K562 (cell line): ENCODE results near the gene SEC14L5. TPM values are rescaled to one million over a fixed set of nuclear protein-coding genes. Genes with fewer than 3 reads are reported as not detected.

Experiments
- ATAC-seq: fragments of 200-7000 bp; cut with Tn5 transposase; 3 replicates; pipeline ENCODE4 v1.9.1; 2020; ENCODE audit warnings: moderate library complexity
- BruUV-seq: library from RNA; stranded (reverse); fragments of 400-500 nt; replicated peaks from 2 replicates; lab custom pipeline; 2021; lab: Mats Ljungman, UMichigan
- CTCF ChIA-PET: fragments of 300-600 bp; formaldehyde crosslinking; extraction: SDS; loops from one replicate; lab custom pipeline; 2021; ENCODE audit warnings: low intra/inter-chr PET ratio; lab: Yijun Ruan, JAX
- POLR2A ChIA-PET: fragments of 300-600, 350-650 bp; sonication (Branson Sonifier 250); formaldehyde crosslinking; extraction: SDS; loops from one replicate; lab custom pipeline; 2021; ENCODE audit warnings: antibody characterized with exemption, inconsistent platforms; lab: Yijun Ruan, JAX
- DNase-seq, 4 experiments: peaks; one replicate each; pipeline versions ENCODE4 v3.0.0 to v3.0.0-alpha.2; 2011 to 2018; ENCODE audit warnings: low spot score in 3 of 4, mixed read lengths in 3 of 4; ENCODE audit errors: extremely low read depth in 1 of 4
- FAIRE-seq: peaks from 2 replicates; lab custom pipeline; 2011; peaks lifted over from hg19 to GRCh38; lab: Jason Lieb, UNC
- H2AFZ ChIP-seq: 2 replicates; pipeline ENCODE4 v1.6.0; 2011; ENCODE audit warnings: low read depth, low read length, control low read depth, inconsistent platforms
- H3K27ac ChIP-seq: fragments of 200-600 bp; 3 replicates; pipeline ENCODE4 v1.8.0; 2011; ENCODE audit warnings: low read depth, mild to moderate bottlenecking, control low read depth, inconsistent platforms, low read length, moderate library complexity, mixed read lengths; ENCODE audit errors: extremely low read depth
- H3K27me3 ChIP-seq, 2 experiments: fragments of 300-600 bp in 1 of 2; 2 replicates in 1 of 2; 3 replicates in 1 of 2; pipeline versions ENCODE4 v1.6.0 to v1.8.0; 2011; ENCODE audit warnings: inconsistent platforms in 2 of 2, low read length in 2 of 2, mild to moderate bottlenecking in 1 of 2, mixed read lengths in 1 of 2, moderate library complexity in 1 of 2; ENCODE audit not compliant: control insufficient read depth in 2 of 2, insufficient read depth in 2 of 2
- H3K36me3 ChIP-seq: fragments of 300-600 bp; 3 replicates; pipeline ENCODE4 v1.8.0; 2011; ENCODE audit warnings: mild to moderate bottlenecking, low read length, inconsistent platforms; ENCODE audit not compliant: control insufficient read depth, insufficient read depth
- H3K4me1 ChIP-seq, 2 experiments: fragments of 200-600 bp in 1 of 2; replicated peaks in 1 of 2; 2 replicates in 1 of 2; 3 replicates in 1 of 2; pipeline versions ENCODE4 v1.5.1 to v1.8.0; 2011; ENCODE audit warnings: inconsistent platforms in 2 of 2, low read length in 2 of 2, mild to moderate bottlenecking in 1 of 2, mixed read lengths in 1 of 2, moderate library complexity in 1 of 2; ENCODE audit not compliant: control insufficient read depth in 2 of 2, insufficient read depth in 2 of 2
- H3K4me2 ChIP-seq: 2 replicates; pipeline ENCODE4 v1.6.1; 2011; ENCODE audit warnings: low read length, control low read depth, inconsistent platforms, mixed read lengths; ENCODE audit not compliant: insufficient read depth
- H3K4me3 ChIP-seq: fragments of 200-600 bp; sonication (generic), shearing (Covaris generic); 2 replicates; pipeline ENCODE4 v1.5.1; 2016; ENCODE audit warnings: control low read depth, inconsistent platforms
- H3K79me2 ChIP-seq: fragments of 200-600 bp; 3 replicates; pipeline ENCODE4 v1.8.0; 2011; ENCODE audit warnings: low read length, inconsistent platforms; ENCODE audit not compliant: control insufficient read depth, insufficient read depth
- H3K9ac ChIP-seq, 2 experiments: 2 replicates each; pipeline versions ENCODE4 v1.6.0 to v1.6.1; 2011; ENCODE audit warnings: low read depth in 2 of 2, low read length in 2 of 2, control low read depth in 1 of 2, inconsistent platforms in 1 of 2, mild to moderate bottlenecking in 1 of 2, mixed read lengths in 1 of 2; ENCODE audit not compliant: insufficient read depth in 1 of 2
- H3K9me1 ChIP-seq: one replicate; pipeline ENCODE4 v1.6.0; 2011; ENCODE audit warnings: inconsistent platforms, mild to moderate bottlenecking, low read length, moderate library complexity; ENCODE audit not compliant: control insufficient read depth, insufficient read depth
- H3K9me3 ChIP-seq: replicated peaks from 2 replicates; pipeline ENCODE4 v1.5.1; 2011; ENCODE audit warnings: low read depth, low read length, inconsistent platforms; ENCODE audit not compliant: control insufficient read depth, insufficient read depth
- H4K20me1 ChIP-seq: replicated peaks from 2 replicates; pipeline ENCODE4 v1.6.1; 2011; ENCODE audit warnings: low read length, inconsistent platforms, mixed read lengths; ENCODE audit not compliant: control insufficient read depth, insufficient read depth
- CBX5 ChIP-seq: IDR thresholded peaks from 2 replicates; pipeline ENCODE4 v1.6.1; 2014; ENCODE audit warnings: low read depth, borderline replicate concordance
- CHD4 ChIP-seq: fragments of 200-600 bp; sonication (generic); IDR thresholded peaks from 3 replicates; pipeline ENCODE4 v1.6.1; 2012; ENCODE audit warnings: low read depth, mild to moderate bottlenecking, mixed read lengths, low read length, inconsistent platforms; ENCODE audit not compliant: insufficient read depth, insufficient replicate concordance, poor library complexity, severe bottlenecking
- ETV1 ChIP-seq: fragments of 450-650 bp; conservative IDR thresholded peaks from 2 replicates; pipeline ENCODE4 v1.6.1; 2016; ENCODE audit warnings: missing genetic modification characterization, control low read depth, low read depth, missing compliant biosample characterization
- HLTF ChIP-seq: fragments of 450-650 bp; IDR thresholded peaks from 2 replicates; pipeline ENCODE4 v1.6.1; 2016
- MTA1 ChIP-seq: fragments of 450-650 bp; IDR thresholded peaks from 2 replicates; pipeline ENCODE4 v1.6.1; 2017; ENCODE audit warnings: borderline replicate concordance
- PCBP2 ChIP-seq: fragments of 200-400 bp; formaldehyde crosslinking; IDR thresholded peaks from 2 replicates; pipeline ENCODE4 v1.6.1; 2018; ENCODE audit warnings: low read length, low read depth, mild to moderate bottlenecking, moderate library complexity; ENCODE audit not compliant: poor library complexity, severe bottlenecking
- PURB ChIP-seq: sonication (generic); formaldehyde crosslinking; IDR thresholded peaks from 2 replicates; pipeline ENCODE4 v1.9.0; 2021; ENCODE audit warnings: low read depth, mild to moderate bottlenecking, missing genetic modification reagents
- RUNX1 ChIP-seq: sonication (generic); IDR thresholded peaks from 2 replicates; pipeline ENCODE4 v1.6.1; 2016; ENCODE audit warnings: antibody characterized with exemption, low read depth
- SETDB1 ChIP-seq: IDR thresholded peaks from one replicate; pipeline ENCODE4 v1.6.1; 2012; ENCODE audit warnings: low read length, control low read depth, inconsistent platforms
- SOX6 ChIP-seq: fragments of 450-650 bp; IDR thresholded peaks from 2 replicates; pipeline ENCODE4 v1.6.1; 2014; ENCODE audit warnings: mild to moderate bottlenecking
- TAF9B ChIP-seq: fragments of 450-650 bp; IDR thresholded peaks from 2 replicates; pipeline ENCODE4 v1.6.1; 2018; ENCODE audit warnings: mild to moderate bottlenecking; ENCODE audit not compliant: partially characterized antibody
- ZNF316 ChIP-seq: fragments of 450-650 bp; IDR thresholded peaks from 2 replicates; pipeline ENCODE4 v1.6.1; 2016
- WGBS: fragments of 100-300 bp; shearing (Covaris generic); methylation state at CpG from one replicate; pipeline ENCODE4 v1.1.6; 2016; ENCODE audit warnings: low coverage, mixed read lengths; ENCODE audit not compliant: insufficient coverage; ENCODE audit errors: missing lambda C conversion rate; 5-methylcytosine and 5-hydroxymethylcytosine counted together
- in situ Hi-C: fragments of 300-500 bp; cut with MboI; formaldehyde crosslinking; loops from 4 replicates; pipeline ENCODE4 v1.15.0; 2018; ENCODE audit warnings: inconsistent platforms, mixed read lengths
- intact Hi-C: fragments of 100-400 bp; cut with micrococcal nuclease; formaldehyde crosslinking; loops from 2 replicates; pipeline ENCODE4 v1.14.2; 2022
- polyA plus RNA-seq, 8 experiments: library from polyadenylated mRNA; depleted of rRNA in 4 of 8; stranded (reverse) in 5 of 8; unstranded in 3 of 8; fragments of >200 nt; fragmentation: Nextera tagmentation in 2 of 8; fragmentation: Illumina TruSeq in 1 of 8; extraction: Ambion mirVana in 2 of 8; extraction: Trizol in 1 of 8; gene quantifications; 2 replicates each; pipeline versions ENCODE4 v1.2.1 to v1.2.3, GENCODE V29; 2011 to 2014; ENCODE audit warnings: inconsistent platforms in 1 of 8, missing spikeins in 1 of 8
- total RNA-seq, 7 experiments: library from RNA; depleted of rRNA in 6 of 7; stranded (reverse); fragments of >200 nt in 6 of 7; fragmentation: Illumina TruSeq in 2 of 7; extraction: Trizol in 2 of 7; gene quantifications; 2 replicates each; pipeline versions ENCODE4 v1.2.1 to v1.2.3, GENCODE V29; 2011 to 2021; ENCODE audit warnings: low replicate concordance in 1 of 7
- TF ChIP-seq, protein P1 (sequence below): fragments of 450-650 bp; IDR thresholded peaks from 2 replicates; pipeline ENCODE4 v1.6.1; 2014; ENCODE audit warnings: low read depth, mild to moderate bottlenecking, moderate library complexity, borderline replicate concordance

The SEC14L5 gene
- total and polyA plus RNA-seq, 9 of the 15 experiments (the other 6 are each of a cell fraction or from before 2014, with no cell fraction given), result 0.11 TPM; not detected in 8

- ChIA-PET POLR2A (interaction anchor here (0.5 kb wide), 1 partner anchor 92 kb away, joined by 3 read pairs; no protein-coding TSS in a partner anchor), CTCF (no interaction called here)
- Histone ChIP-seq H3K27ac (no peak overlapping the region), H3K36me3 (no peaks in the 10 kb centered on the region), H2AFZ (no peak overlapping the region), H3K27me3 (peaks cover 28 to 68% of the 10 kb centered on the region in 2 experiments; a peak in 4 of 5 replicates), H4K20me1 (peaks cover 4% of the 10 kb centered on the region; the same call in 1 of the 2 replicates), H3K4me3 (no peak overlapping the region), H3K9me1 (no peaks in the 10 kb centered on the region), H3K4me1 (peaks cover 0 to 7% of the 10 kb centered on the region in 2 experiments; a peak in 1 of 5 replicates), H3K4me2 (no peak overlapping the region), H3K9me3 (no peaks in the 10 kb centered on the region), H3K9ac (no peak overlapping the region), H3K79me2 (no peaks in the 10 kb centered on the region)
- WGBS, result 5% methylated on average over 22 of the region's 22 CpGs
- no peak for FAIRE-seq
- in situ Hi-C loops, result no loop called here
- BruUV-seq, result no TSS peak
- intact Hi-C loops, result no loop called here
- TF ChIP-seq CHD4 (no peak), SETDB1 (no peak), TAF9B (no peak), HLTF (no peak), SOX6 (no peak), PCBP2 (no peak), CBX5 (no peak), ETV1 (tag) (no peak), MTA1 (no peak), ZNF316 (no peak), RUNX1 (no peak), PURB (CRISPR knock-in tag) (no peak)
- TF ChIP-seq, protein P1, sequence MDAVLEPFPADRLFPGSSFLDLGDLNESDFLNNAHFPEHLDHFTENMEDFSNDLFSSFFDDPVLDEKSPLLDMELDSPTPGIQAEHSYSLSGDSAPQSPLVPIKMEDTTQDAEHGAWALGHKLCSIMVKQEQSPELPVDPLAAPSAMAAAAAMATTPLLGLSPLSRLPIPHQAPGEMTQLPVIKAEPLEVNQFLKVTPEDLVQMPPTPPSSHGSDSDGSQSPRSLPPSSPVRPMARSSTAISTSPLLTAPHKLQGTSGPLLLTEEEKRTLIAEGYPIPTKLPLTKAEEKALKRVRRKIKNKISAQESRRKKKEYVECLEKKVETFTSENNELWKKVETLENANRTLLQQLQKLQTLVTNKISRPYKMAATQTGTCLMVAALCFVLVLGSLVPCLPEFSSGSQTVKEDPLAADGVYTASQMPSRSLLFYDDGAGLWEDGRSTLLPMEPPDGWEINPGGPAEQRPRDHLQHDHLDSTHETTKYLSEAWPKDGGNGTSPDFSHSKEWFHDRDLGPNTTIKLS, result no peak
- ATAC-seq, result no peak
- DNase-seq, result no peak
These were observed 48.4 kb downstream of the SEC14L5 start for GRCh38 chr16:5006348-5007193.
